HG03045 (cell line): ENCODE results near the gene PRR20G.

Experiments
- ATAC-seq: cut with Tn5 transposase; IDR thresholded peaks from one replicate; pipeline ENCODE4 v1.9.1; 2021; ENCODE audit warnings: mild to moderate bottlenecking, moderate library complexity; ENCODE audit not compliant: unreplicated experiment

The PRR20G gene

DNA sequence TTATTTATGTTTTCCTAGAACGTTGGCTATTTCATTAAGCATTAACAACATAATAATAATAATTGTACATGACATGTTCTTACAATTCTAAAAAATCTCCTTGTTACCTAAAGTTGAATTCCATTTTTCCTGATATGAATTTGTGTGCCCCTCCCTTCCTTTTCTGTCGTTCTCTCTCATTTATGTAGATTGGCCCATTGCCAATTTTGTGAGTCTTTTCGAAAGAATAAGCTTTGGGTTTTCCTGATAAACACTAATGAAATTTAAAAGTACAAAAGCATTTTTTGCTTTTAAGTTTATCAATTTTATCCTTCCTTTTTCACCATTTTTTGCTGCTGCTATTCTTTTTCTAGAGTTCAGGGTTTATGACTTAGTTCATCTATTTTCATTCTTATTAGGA is 50.0 kb downstream of the PRR20G start:
- ATAC-seq, result no peak

DNA sequence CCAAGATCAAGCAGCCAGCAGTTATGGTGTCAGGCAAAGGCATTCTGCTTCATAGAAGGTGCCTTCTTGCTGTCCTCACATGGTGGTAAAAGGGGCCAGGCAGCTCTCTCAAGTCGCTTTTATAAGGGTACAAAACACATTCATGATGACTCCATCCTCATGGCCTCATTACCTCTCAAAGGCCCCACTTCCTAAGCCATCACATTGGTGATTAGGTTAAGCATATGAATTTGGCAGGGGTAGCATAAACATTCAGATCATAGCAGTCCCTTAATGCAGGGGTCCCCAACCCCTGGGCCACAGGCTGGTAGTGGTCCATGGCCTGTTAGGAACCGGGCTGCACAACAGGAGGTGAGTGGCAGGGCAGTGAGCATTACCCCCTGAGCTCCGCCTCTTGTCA is 52.1 kb downstream of the PRR20G start:
- no peak for ATAC-seq

DNA sequence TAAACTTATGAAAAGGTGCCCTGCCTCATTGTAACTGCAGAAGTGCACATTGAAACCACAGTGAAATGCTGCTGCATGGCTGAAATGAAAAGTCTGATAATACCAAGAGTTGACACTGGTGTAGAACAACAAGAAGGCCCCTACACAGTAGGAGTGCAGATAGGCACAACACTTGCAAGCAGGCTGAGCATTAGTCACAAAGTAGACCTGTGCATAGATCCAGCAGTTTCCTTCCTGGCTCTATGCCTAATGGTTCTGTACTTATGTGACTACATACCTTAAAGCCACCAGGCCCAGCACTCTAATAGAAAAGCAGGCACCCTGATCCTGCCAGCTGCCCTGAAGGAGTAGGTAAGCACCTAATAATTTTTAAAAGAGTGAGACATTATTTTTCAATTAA is 53.1 kb downstream of the PRR20G start:
- ATAC-seq, result no peak
